AG10803 (cell line): ENCODE data around the gene MYBPH.

Experiments used
- DNase-seq: peaks from one replicate; pipeline ENCODE4 v3.0.0; 2010; ENCODE audit warnings: low read depth
- H3K4me3 ChIP-seq: 2 replicates; pipeline ENCODE4 v1.5.1; 2011; ENCODE audit warnings: mild to moderate bottlenecking, low read length, control low read depth
- CTCF ChIP-seq: conservative IDR thresholded peaks from 2 replicates; pipeline ENCODE4 v1.5.1; 2011; ENCODE audit warnings: mild to moderate bottlenecking, low read length, control low read depth, inconsistent platforms

MYBPH gene

GRCh38 chr1:203200916-203201315, 25.3 kb upstream of the MYBPH start:
- no peak overlapping the region for H3K4me3 ChIP-seq
- TF ChIP-seq CTCF, result no peak
- no peak for DNase-seq

GRCh38 chr1:203199816-203200571, 24.4 kb upstream of the MYBPH start:
- DNase-seq, result peak; percentile 78
- TF ChIP-seq CTCF, result no peak
- H3K4me3 ChIP-seq, result no peak overlapping the region

GRCh38 chr1:203199481-203199815, 23.8 kb upstream of the MYBPH start:
- no peak overlapping the region for H3K4me3 ChIP-seq
- TF ChIP-seq CTCF, result no peak
- no peak for DNase-seq

- no peak for TF ChIP-seq CTCF
- no peak for DNase-seq
- H3K4me3 ChIP-seq, result no peak overlapping the region
Observed at GRCh38 chr1:203199002-203199401, 23.4 kb upstream of the MYBPH start.

GRCh38 chr1:203197625-203198024, 22.0 kb upstream of the MYBPH start:
- no peak for TF ChIP-seq CTCF
- H3K4me3 ChIP-seq, result no peak overlapping the region
- peak; percentile 83 for DNase-seq

- peak; percentile 11 for DNase-seq
- peak; percentile 29 for TF ChIP-seq CTCF
- no peak overlapping the region for H3K4me3 ChIP-seq
Observed at GRCh38 chr1:203196371-203196770, 20.7 kb upstream of the MYBPH start.

- no peak for DNase-seq
- H3K4me3 ChIP-seq, result no peak overlapping the region
- no peak for TF ChIP-seq CTCF
Observed at GRCh38 chr1:203190949-203191348, 15.3 kb upstream of the MYBPH start.
